Body of pancreas (tissue), 4 donors: ENCODE results near the gene USP46.

ENCODE experiments used
- CTCF ChIP-seq, 7 experiments: fragments of 450-650 bp in 4 of 7; fragments of 200-600 bp in 3 of 7; sonication (generic) in 3 of 7; IDR thresholded peaks; one replicate each; pipeline ENCODE4 v1.5.1; 2016 to 2019; ENCODE audit warnings: antibody characterized with exemption in 7 of 7
- POLR2A ChIP-seq, 3 donors: fragments of 450-650 bp; IDR thresholded peaks; one replicate each; pipeline ENCODE4 v1.6.1; 2016; ENCODE audit warnings: antibody characterized with exemption in 3 of 3, mild to moderate bottlenecking in 2 of 3

DNA sequence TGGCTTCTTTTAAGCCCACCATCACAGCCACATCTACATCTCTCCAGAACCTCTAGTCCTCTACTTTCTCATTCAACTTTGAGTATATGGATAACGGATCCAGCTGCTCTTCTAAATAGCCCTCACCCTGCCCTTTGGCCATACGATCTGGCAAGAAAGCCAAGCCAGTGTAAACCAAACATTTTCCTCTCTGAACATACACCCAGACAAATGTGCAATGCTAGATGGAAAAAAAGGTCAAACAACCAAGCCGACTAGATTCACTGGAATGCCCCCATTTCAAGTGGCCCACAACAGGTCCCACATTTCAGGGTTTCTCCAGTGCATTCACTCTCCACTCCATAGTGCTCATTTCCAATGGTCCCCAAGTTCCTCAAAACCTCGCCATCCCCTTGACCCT, 24.0 kb downstream of the USP46 start:
- no peak for TF ChIP-seq CTCF (IDR thresholded peaks at IDR 0.05)
- TF ChIP-seq POLR2A (IDR thresholded peaks at IDR 0.05), result no peak
